Keratinocyte (primary cell): ENCODE data around the gene P2RX1. TPM values are rescaled to one million over a fixed set of nuclear protein-coding genes. Genes with fewer than 3 reads are reported as not detected.

ENCODE experiments used
- DNase-seq: peaks from one replicate; pipeline ENCODE4 v3.0.0-alpha.2; 2011; ENCODE audit warnings: low read depth, missing footprints, low spot score
- FAIRE-seq: peaks from 2 replicates; lab custom pipeline; 2011; peaks lifted over from hg19 to GRCh38; lab: Jason Lieb, UNC
- H2AFZ ChIP-seq: 2 replicates; pipeline ENCODE4 v1.6.0; 2012; ENCODE audit warnings: low read length, control low read depth, inconsistent platforms; ENCODE audit not compliant: control insufficient read depth
- H3K27ac ChIP-seq: 2 replicates; pipeline ENCODE4 v1.5.1; 2011; ENCODE audit warnings: low read length; ENCODE audit not compliant: control insufficient read depth, insufficient read depth
- H3K27me3 ChIP-seq: 3 replicates; pipeline ENCODE4 v1.6.0; 2011; ENCODE audit warnings: low read length; ENCODE audit not compliant: control insufficient read depth, insufficient read depth; ENCODE audit errors: extremely low read depth
- H3K36me3 ChIP-seq, 2 experiments: 2 replicates in 1 of 2; 3 replicates in 1 of 2; pipeline ENCODE4 v1.5.1; 2011; ENCODE audit warnings: low read length in 2 of 2, mild to moderate bottlenecking in 1 of 2; ENCODE audit not compliant: control insufficient read depth in 2 of 2, insufficient read depth in 2 of 2; ENCODE audit errors: extremely low read depth in 1 of 2
- H3K4me1 ChIP-seq: 3 replicates; pipeline ENCODE4 v1.5.1; 2011; ENCODE audit warnings: low read length; ENCODE audit not compliant: control insufficient read depth, insufficient read depth; ENCODE audit errors: extremely low read depth
- H3K4me2 ChIP-seq: 3 replicates; pipeline ENCODE4 v1.6.0; 2011; ENCODE audit warnings: low read depth, low read length; ENCODE audit not compliant: control insufficient read depth, insufficient read depth; ENCODE audit errors: extremely low read depth
- H3K4me3 ChIP-seq, 3 experiments: fragments of 200-600 bp in 1 of 3; sonication (generic) in 1 of 3; 2 replicates in 2 of 3; 3 replicates in 1 of 3; pipeline ENCODE4 v1.5.1; 2011 to 2016; ENCODE audit warnings: low read length in 3 of 3, mild to moderate bottlenecking in 3 of 3, control low read depth in 2 of 3, inconsistent platforms in 1 of 3, low read depth in 1 of 3, mixed read lengths in 1 of 3, mixed run types in 1 of 3, moderate library complexity in 1 of 3; ENCODE audit not compliant: control insufficient read depth in 2 of 3, insufficient read depth in 2 of 3; ENCODE audit errors: extremely low read depth in 1 of 3
- H3K79me2 ChIP-seq: 2 replicates; pipeline ENCODE4 v1.6.0; 2012; ENCODE audit warnings: low read length; ENCODE audit not compliant: control insufficient read depth, insufficient read depth
- H3K9ac ChIP-seq: 3 replicates; pipeline ENCODE4 v1.6.0; 2011; ENCODE audit warnings: low read length; ENCODE audit not compliant: control insufficient read depth, insufficient read depth; ENCODE audit errors: extremely low read depth
- H3K9me1 ChIP-seq: 3 replicates; pipeline ENCODE4 v1.6.0; 2011; ENCODE audit warnings: low read length; ENCODE audit not compliant: control insufficient read depth, insufficient read depth; ENCODE audit errors: extremely low read depth
- H3K9me3 ChIP-seq: 2 replicates; pipeline ENCODE4 v1.5.1; 2012; ENCODE audit warnings: low read depth, low read length; ENCODE audit not compliant: control insufficient read depth
- H4K20me1 ChIP-seq: 3 replicates; pipeline ENCODE4 v1.6.0; 2011; ENCODE audit warnings: low read length; ENCODE audit not compliant: control insufficient read depth, insufficient read depth; ENCODE audit errors: extremely low read depth
- CTCF ChIP-seq, 3 experiments: IDR thresholded peaks in 1 of 3; conservative IDR thresholded peaks in 1 of 3; optimal IDR thresholded peaks in 1 of 3; 2 replicates in 2 of 3; 3 replicates in 1 of 3; pipeline versions ENCODE3 to v1.5.1; 2011; ENCODE audit warnings: low read length in 3 of 3, mild to moderate bottlenecking in 3 of 3, moderate library complexity in 2 of 3, control low read depth in 1 of 3, inconsistent platforms in 1 of 3; ENCODE audit not compliant: insufficient read depth in 2 of 3; ENCODE audit errors: extremely low read depth in 1 of 3
- EZH2 ChIP-seq: IDR thresholded peaks from one replicate; pipeline ENCODE4 v1.6.1; 2012; ENCODE audit warnings: inconsistent platforms, mild to moderate bottlenecking, low read length, moderate library complexity
- dilution Hi-C: fragments of 300-500 bp; cut with MboI; formaldehyde crosslinking; loops from one replicate; pipeline ENCODE4 v1.7.0; 2020; ENCODE audit warnings: low sequenced_read_pairs; ENCODE audit not compliant: extremely low pct_ligation_motif_present
- polyA plus RNA-seq, 5 experiments: library from polyadenylated mRNA; depleted of rRNA in 3 of 5; stranded (reverse) in 3 of 5; stranded (forward) in 1 of 5; unstranded in 1 of 5; fragments of >200 nt; gene quantifications; 1 replicate in 1 of 5; 2 replicates in 3 of 5; 3 replicates in 1 of 5; pipeline versions ENCODE4 v1.2.1 to v1.2.3, GENCODE V29; 2011 to 2012; ENCODE audit warnings: missing spikeins in 2 of 5, low read depth in 1 of 5, low replicate concordance in 1 of 5

The P2RX1 gene
- polyA plus RNA-seq, 1 donor (not counting 4 experiments of a cell fraction or from before 2014, with no cell fraction given): not detected

GRCh38 chr17:3954976-3955672 is 38.9 kb upstream of the P2RX1 start:
- Histone ChIP-seq H3K36me3 (no peaks in the 10 kb centered on the region), H3K4me3 (no peak overlapping the region), H3K27ac (no peak overlapping the region), H3K27me3 (no peaks in the 10 kb centered on the region), H2AFZ (no peak overlapping the region), H3K9me3 (no peaks in the 10 kb centered on the region), H3K9ac (no peak overlapping the region), H3K9me1 (no peaks in the 10 kb centered on the region), H3K79me2 (no peaks in the 10 kb centered on the region), H3K4me2 (no peak overlapping the region), H3K4me1 (no peaks in the 10 kb centered on the region), H4K20me1 (no peaks in the 10 kb centered on the region)
- TF ChIP-seq EZH2 (no peak), CTCF (optimal IDR thresholded peaks at IDR 0.05 in 1 of 3, IDR thresholded peaks at IDR 0.05 in 1 of 3, conservative IDR thresholded peaks at IDR 0.05 in 1 of 3; ENCODE audit: extremely low read depth in 1 of 3, insufficient read depth in 2 of 3, low read length in 3 of 3) (no peak)
- dilution Hi-C loops: no loop called here
- DNase-seq (no peak), FAIRE-seq (no peak)

GRCh38 chr17:3954086-3954485 is 37.8 kb upstream of the P2RX1 start:
- H3K27ac ChIP-seq: no peak overlapping the region
- no peaks in the 10 kb centered on the region for H3K27me3 ChIP-seq
- H3K4me3 ChIP-seq: no peak overlapping the region
- H3K4me1 ChIP-seq: no peaks in the 10 kb centered on the region
- H3K79me2 ChIP-seq: no peaks in the 10 kb centered on the region
- H4K20me1 ChIP-seq: no peaks in the 10 kb centered on the region
- no peak for DNase-seq
- no peak for TF ChIP-seq CTCF (optimal IDR thresholded peaks at IDR 0.05 in 1 of 3, IDR thresholded peaks at IDR 0.05 in 1 of 3, conservative IDR thresholded peaks at IDR 0.05 in 1 of 3; ENCODE audit: extremely low read depth in 1 of 3, insufficient read depth in 2 of 3, low read length in 3 of 3)
- no peak for TF ChIP-seq EZH2
- no peak overlapping the region for H3K4me2 ChIP-seq
- dilution Hi-C loops: no loop called here
- no peak overlapping the region for H2AFZ ChIP-seq
- H3K9me1 ChIP-seq: no peaks in the 10 kb centered on the region
- no peak overlapping the region for H3K9ac ChIP-seq
- H3K9me3 ChIP-seq: no peaks in the 10 kb centered on the region
- no peak for FAIRE-seq
- no peaks in the 10 kb centered on the region for H3K36me3 ChIP-seq
